CD4-positive, alpha-beta T cell treated with Interferon gamma for 1 hour (primary cell): ENCODE results near the gene CTNND1.
"Not testable (repeated sequence)": the region's sequence is repeated elsewhere in the genome, so short reads cannot be mapped to it uniquely, and the experiment has no call there.

ENCODE experiments used
- DNase-seq: peaks from one replicate; pipeline ENCODE4 v3.0.0-alpha.2; 2020

Gene CTNND1

GRCh38 chr11:57761301-57762234 is at the start of gene CTNND1:
Gene CTNND1, plus strand, starts transcription at chr11:57761802. Its CDS starts 29,677 bp downstream, at chr11:57791479.
- DNase-seq: peak; percentile 50

DNA sequence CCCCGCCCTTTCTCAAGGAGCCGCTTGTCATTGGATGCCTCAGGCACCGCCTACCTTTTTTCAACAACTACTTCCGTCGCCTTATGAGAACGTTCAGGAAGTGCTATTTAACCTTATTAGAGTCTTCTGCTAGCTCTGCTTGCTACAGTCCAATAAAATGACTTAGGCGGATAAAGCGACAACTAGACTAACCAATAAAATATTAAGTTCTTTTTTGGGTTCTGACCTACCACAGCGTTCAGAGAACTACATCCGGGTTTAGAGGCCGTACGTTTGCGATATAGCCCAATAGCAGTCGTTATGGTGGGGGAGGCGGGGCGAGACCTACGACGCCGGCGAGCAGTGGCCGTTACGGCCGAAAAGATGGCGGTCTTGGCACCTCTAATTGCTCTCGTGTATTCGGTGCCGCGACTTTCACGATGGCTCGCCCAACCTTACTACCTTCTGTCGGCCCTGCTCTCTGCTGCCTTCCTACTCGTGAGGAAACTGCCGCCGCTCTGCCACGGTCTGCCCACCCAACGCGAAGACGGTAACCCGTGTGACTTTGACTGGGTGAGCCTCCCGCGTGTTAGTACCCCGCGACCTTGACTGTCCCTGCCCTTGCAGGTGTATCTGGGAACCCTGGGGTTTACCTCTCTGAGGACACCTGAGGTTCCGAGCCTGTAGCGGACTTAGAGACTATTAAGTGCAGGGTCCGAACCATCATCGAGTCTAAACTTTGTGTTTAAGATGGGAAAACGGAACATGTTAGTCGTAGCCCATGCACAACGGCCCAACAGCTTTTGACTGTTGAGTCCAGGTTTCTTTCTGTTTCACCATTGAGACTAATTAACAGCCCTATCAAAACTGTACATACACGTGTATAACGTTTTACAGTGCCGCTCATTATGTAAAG is 49.1 kb upstream of the CTNND1 start, which contains the start of gene TMX2:
TSS of gene TMX2 (plus strand) at position 338 of the 895 bp plus-strand sequence. CDS start at position 364, 26 bp downstream.
- peak; percentile 93 for DNase-seq

- no peak for DNase-seq
These were observed 47.8 kb upstream of the CTNND1 start for GRCh38 chr11:57713835-57714234.

DNA sequence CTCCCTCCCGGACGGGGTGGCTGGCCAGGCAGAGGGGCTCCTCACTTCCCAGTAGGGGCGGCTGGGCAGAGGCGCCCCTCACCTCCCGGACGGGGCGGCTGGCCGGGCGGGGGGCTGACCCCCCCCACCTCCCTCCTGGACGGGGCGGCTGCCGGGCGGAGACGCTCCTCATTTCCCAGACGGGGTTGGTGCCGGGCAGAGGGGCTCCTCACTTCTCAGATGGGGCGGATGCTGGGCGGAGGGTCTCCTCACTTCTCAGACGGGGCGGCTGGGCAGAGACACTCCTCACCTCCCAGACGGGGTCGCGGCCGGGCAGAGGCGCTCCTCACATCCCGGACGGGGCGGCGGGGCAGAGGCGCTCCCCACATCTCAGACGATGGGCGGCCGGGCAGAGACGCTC is 44.9 kb upstream of the CTNND1 start:
- DNase-seq: not testable (repeated sequence)

DNA sequence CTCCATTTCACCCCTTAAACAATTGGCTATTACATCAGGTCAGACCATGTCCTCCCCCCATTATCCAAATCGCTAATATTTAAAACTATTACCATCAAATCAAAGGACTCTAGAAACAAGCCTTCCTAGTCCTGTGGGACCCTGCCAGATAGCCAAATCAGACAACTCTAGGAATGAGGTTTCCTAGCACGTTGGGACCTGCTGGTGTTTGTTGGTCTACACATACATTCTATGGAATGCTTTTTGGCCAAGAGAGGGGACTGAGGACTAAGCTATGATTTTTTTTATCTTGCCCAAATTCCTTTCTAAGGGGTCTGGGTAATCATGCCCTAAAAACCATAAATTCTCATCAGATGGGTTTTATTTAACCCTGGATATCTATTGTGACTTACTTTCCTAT is 34.4 kb upstream of the CTNND1 start:
- no peak for DNase-seq

GRCh38 chr11:57728829-57729228 is 32.8 kb upstream of the CTNND1 start:
- no peak for DNase-seq

GRCh38 chr11:57729479-57729878 is 32.1 kb upstream of the CTNND1 start:
- no peak for DNase-seq

DNA sequence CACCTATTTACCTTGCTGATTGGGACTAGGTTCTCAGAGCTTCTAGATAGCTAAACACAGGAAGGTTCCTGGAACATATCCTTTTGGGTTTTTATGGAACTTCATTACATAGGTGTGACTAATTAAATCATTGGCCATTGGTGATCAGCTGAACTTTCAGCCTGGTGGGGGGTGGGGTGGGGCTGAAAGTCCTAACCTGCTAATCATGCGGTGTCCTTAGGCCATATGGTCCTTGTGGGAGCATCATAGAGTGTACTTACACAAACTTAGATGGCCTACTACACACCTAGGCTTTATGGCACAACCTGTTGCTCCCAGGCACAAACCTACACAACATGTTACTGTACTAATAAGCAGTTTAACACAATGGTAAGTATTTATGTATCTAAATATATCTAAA is 28.9 kb upstream of the CTNND1 start:
- DNase-seq: no peak

- no peak for DNase-seq
These were observed 25.8 kb upstream of the CTNND1 start for GRCh38 chr11:57735619-57736298.

GRCh38 chr11:57741132-57742086 is 20.2 kb upstream of the CTNND1 start, which contains the start of gene SELENOH:
Gene SELENOH, plus strand, starts transcription at chr11:57741491. Its CDS starts 105 bp downstream, at chr11:57741596.
- peak; percentile 91 for DNase-seq

GRCh38 chr11:57742087-57742452 is 19.5 kb upstream of the CTNND1 start:
- no peak for DNase-seq

DNA sequence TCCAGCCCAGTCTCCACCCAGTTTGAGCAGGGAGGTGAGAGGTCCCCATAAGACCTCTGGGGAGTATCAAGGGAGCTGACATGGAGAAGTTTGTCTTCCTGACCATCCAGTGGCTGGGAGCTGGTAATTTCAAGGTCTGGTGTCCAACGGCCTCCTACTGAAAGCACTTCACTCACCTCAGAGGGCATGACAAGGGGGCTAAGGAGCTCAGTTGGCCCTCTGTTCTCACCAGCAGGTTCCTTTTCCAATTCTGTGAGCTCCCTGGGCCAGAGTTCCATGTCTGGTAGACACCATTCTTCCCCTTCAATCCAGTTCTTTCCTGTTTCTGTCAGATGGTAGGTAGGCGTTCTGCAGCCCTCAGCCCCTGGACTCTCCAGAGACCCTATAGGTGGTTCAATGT is 17.2 kb upstream of the CTNND1 start:
- no peak for DNase-seq

DNA sequence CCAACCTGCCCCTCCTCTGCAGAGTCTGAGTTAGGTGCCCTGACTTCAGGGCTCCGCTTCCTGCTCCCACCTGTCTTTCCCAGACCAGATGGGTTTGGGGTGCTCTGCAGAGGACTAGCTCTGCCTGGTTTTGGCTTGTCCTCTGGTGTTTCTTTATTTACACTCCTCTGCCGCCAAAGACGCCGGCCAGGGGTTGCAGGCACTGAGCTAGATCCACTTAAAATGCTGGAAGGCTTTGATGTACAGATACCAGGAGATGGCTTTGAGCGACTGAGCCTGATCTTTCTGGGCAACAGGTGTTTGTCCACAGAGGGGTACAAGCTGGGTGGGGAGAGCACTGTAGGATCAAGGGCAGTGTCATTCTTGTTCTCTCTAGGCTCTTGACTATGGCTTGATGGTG is 16.4 kb upstream of the CTNND1 start:
- DNase-seq: no peak

GRCh38 chr11:57746920-57747319 is 14.7 kb upstream of the CTNND1 start:
- no peak for DNase-seq

DNA sequence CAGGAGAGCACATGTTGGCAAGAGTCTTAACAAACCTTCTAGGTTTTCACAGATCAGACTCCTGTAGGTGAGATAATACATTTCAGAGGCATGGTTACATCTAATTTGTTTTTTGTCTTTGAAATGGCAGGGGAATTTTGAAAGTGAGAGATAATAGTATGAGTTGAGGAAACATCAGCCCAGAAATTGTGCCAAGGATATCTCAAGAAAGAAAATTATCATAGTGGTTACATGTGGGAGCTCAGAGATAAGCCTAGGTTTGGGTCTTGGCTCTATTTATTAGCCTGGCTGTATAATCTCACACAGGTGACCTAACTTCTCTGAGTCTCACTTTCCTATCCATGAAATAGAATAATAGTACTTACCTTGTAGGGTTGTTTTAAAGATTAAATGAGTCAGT is 10.4 kb upstream of the CTNND1 start:
- no peak for DNase-seq

DNA sequence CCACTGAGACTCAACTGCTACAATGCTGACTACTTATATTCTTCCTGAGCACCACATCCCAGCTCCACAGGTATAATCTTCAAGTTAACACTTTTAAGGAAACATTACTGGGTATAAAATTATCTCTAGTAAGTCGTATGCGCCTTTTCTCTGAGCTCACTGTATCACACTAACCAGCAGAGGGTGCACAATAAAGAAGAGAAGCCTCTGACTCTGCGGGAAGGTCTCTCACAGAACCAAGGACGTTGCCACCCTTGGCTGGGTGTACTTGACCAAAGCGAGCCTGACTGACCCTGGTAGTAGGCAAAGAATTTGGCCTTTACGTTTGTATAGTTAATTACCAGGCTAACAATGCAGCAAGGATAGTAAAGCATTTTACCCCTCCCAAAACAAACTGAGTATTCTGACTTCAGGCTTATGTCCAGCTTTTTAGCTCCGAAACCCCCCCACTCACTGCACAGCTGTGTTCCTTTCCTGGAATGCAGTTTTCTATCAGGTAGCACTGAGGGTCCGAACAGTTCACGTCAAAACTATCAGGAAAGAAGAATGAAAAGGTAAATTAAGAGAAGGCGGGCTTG is 9.8 kb upstream of the CTNND1 start, which contains the start of gene BTBD18:
TSS of gene BTBD18 (minus strand) at position 144 of the 578 bp plus-strand sequence. CDS start 631 bp downstream, outside the sequence.
- DNase-seq: no peak

DNA sequence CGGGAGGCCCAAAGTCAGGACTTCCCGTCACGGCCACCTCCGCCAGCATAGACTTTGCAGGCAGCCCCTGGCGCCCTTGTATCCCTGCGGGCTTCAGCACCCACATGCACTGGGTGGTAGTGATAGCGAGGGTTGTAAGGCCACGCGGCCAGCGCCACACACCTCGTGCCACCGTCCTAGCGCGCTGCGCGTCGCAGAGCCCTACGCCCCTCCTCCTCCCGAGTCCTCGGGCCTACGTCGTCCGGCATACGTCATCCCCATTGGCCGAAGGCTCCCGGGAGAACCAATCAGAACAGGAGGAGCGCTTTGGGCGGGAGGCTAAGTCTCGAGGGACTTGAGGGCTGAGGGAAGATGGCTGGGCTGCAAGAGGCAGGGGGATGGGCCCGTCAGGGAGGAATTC is 8.6 kb upstream of the CTNND1 start:
- DNase-seq: no peak

GRCh38 chr11:57758174-57758573 is 3.4 kb upstream of the CTNND1 start:
- no peak for DNase-seq

- DNase-seq: no peak
These were observed 746 bp downstream of the CTNND1 start for GRCh38 chr11:57762235-57762861.

DNA sequence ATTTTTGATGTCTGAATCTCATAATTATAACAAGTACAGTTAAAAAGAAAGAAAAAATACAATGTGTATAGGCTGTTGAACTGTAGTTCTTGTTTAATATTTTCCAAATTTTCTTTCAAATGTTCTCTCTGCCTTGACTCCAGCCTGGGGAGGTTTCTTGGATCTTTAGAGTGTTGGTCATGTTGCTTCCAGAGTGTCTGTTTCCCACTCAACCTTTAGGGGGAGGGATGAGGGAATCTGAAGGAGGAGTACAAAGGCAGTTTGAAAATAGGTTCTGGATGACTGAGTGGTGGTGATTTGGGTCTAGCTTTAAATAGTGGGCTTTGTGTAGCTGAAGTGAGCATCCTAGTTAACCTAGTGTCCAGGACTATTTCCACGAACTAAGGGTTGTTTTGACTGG is 2.0 kb downstream of the CTNND1 start:
- DNase-seq: no peak

DNA sequence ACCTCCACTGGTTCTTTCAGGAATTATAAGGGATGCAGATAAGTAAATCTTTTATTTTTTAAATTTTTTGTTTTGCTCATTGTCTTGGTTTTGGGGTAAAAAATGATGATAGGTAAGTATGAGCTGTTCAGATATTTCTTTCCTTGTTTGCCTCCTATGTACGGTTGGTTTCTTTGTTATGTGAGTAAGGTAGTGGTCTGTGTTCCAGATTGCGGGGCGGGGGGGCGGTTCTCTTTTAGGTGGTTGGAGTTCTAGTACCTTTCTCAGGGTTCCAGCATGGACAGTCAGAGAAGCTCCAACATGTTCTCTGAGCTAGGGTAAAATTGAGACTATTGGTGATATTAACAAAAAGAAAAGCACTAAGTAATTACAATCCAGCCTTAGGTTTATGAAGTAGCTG is 2.4 kb downstream of the CTNND1 start:
- DNase-seq: no peak
